Stimulated activated CD4-positive, alpha-beta T cell treated with anti-CD3 and anti-CD28 coated beads, Interleukin-12 subunit alpha, Interleukin-12 subunit beta, amount 100 ng/mL, for 48 hours (primary cell): ENCODE results near the gene DDX59.
A peak's percentile ranks its signal among the peaks of the same experiment; 100 is the strongest.
"Not testable (repeated sequence)": the region's sequence is repeated elsewhere in the genome, so short reads cannot be mapped to it uniquely, and the experiment has no call there.

Source experiments
- DNase-seq, 3 donors: peaks; one replicate each; pipeline ENCODE4 v3.0.0-alpha.2; 2020; ENCODE audit warnings: low read depth in 2 of 3, low spot score in 1 of 3

The DDX59 gene

DNA sequence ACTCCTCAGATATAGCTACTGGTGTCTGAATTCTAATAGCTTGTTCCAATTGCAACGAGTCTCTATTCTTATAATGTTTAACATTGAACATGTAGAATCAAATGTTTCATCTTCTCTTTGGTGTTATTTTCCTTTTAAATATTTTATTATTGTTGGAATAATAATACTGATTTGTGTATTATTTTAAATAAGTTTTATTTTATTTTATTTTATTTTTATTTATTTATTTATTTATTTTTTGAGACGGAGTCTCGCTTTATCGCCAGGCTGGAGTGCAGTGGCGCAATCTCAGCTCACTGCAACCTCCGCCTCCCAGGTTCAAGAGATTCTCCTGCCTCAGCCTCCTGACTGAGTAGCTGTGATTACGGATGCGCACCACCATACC is 39.2 kb downstream of the DDX59 start:
- not testable (repeated sequence) for DNase-seq

- no peak for DNase-seq
These were observed 39.7 kb downstream of the DDX59 start for GRCh38 chr1:200629876-200630514.

GRCh38 chr1:200628223-200628881 is 41.4 kb downstream of the DDX59 start:
- peak in 2 of 3 donors; percentile 28 to 60 for DNase-seq

- no peak for DNase-seq
These were observed 42.0 kb downstream of the DDX59 start for GRCh38 chr1:200627575-200628222.

GRCh38 chr1:200626853-200627534 is 42.7 kb downstream of the DDX59 start:
- no peak for DNase-seq

DNA sequence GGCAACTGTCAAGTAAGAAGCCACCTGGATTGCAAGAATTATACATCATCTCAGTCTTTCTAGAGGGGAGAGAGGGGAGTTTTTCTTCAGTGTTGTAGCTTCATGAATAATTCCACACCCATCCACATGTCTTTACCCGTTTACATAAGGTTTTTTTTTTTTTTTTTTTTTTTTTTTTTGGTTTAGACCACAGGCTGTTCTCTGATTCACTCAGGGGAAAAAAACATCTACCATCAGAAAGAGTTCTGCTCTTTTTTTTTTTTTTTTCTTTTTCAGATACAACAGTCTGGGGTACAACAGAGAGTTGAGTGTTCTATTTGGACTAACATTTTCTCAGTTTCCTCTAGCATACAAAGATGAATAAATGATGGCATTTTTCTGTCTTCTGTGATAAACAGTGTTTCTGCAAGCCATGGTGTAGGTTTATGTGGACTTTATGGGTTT is 44.3 kb downstream of the DDX59 start:
- DNase-seq: no peak

GRCh38 chr1:200624679-200625335 is 44.9 kb downstream of the DDX59 start:
- DNase-seq: no peak

DNA sequence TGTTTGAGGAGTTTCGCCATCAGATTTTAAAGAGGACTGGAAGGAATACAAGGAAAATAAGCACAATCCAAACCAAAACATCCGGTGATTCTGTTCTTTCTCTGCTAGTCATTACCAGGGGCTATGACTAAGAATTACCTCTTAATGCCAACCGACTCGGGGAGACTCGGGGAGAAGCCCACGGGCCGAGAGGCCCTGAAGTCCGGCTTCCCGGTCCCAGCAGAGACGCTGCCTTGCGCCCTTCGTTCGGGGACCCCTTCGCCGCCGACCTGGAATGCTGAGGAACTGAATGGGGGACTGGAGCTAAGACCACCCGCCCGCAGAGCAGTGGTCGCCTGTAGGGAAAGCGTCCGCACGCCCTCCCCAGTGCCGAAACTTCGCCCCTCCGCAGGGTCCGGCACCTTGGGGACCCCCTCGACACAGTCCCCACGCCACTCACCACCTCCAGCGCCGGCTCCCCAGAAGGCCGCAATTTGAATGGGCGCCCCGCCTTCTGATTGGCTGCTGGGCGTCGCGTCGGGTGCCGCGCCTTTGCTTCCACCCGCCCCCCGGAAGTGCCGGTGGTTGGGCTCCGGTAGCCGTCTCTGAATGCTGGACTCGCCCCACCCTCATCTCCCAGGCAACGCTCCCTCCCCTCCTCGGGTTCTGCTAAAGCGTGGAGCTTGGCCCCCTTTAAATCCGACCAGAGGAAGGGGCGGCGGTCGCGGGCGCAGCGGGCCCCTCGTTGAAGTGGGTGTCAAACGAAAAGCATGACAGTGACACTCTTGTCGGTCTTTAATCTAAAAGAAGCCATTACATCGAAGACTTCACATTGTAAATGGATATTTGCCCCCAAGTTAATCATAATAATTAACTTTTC is 49.2 kb downstream of the DDX59 start, which contains the start of gene KIF14:
KIF14 (minus strand) TSS at position 479 of the 859 bp plus-strand sequence. CDS start 2,028 bp downstream, outside the sequence.
- peak; percentile 80 to 89 (median 83) for DNase-seq

- no peak for DNase-seq
These were observed 49.8 kb downstream of the DDX59 start for GRCh38 chr1:200619894-200620272.

DNA sequence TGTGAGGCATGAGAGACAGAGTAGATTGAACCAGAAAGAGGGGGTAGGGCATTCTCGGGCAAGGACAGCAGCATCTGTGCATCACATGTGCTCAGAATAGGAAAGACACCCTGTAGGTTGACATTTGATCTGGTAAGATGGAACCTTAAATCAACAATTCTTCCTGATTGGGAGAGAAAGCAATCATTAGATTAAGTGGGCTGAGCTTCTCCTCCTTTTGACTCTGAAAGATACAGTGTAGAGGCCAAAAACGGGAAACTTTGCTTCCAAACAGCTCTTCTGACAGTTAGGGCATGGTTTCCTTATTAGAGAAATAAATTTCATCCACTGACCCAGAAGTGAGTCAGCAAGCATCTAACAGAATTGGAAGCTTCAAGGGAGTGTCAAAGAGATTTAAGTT is 58.9 kb downstream of the DDX59 start:
- no peak for DNase-seq

DNA sequence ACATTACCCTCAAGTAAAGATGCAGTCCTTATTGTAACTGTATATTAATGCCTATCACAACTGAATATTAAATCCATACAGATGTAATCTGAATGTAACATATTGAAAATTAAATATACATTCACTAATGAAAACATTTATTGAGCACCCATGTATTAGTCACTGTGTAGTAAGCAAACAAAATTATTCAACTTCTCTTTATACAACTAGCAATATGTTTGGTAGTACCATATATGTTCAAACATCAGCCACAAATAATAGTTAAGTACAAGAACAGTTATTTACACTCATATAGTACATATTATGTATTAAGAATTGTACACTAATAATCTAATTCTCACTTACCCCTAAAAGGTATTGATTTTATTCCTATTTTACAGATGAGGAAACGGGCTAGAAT is 67.1 kb downstream of the DDX59 start:
- no peak for DNase-seq
